Measurements from ENCODE around the gene KRTAP5-1. TPM values are rescaled to one million over a fixed set of nuclear protein-coding genes. Genes with fewer than 3 reads are reported as not detected.
"Not testable (repeated sequence)": the region's sequence is repeated elsewhere in the genome, so short reads cannot be mapped to it uniquely, and the experiment has no call there.

The KRTAP5-1 gene
- total RNA-seq, 2 experiments from 2014 or later, result not detected

DNA sequence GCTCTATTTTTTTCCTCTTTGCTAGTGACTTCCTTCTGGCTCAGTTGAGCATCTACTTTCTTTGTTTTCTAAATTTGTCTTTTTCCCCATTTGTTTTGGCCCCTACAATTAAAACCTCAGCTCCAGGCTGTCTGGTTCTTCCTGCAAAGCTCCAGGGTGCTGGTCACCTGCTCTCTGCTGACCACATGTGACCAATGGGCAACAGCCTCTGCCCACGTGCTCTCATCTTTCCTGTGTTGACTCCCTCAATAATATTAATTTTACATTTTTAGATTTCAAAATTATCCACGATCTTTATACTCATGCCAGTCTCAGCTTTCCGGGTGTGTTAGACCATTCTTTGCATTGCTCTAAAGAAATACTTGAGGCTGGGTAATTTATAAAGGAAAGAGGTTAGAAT lies 13.3 kb upstream of the KRTAP5-1 start:
- intact Hi-C loops (cut with micrococcal nuclease); H3K4me3 Mint-ChIP-seq; DNase-seq; H3K9me3 Mint-ChIP-seq; POLR2A ChIA-PET; H3K36me3 Mint-ChIP-seq; H3K27ac Mint-ChIP-seq: not testable (repeated sequence)
- Mint-ChIP-seq H3K27me3 (peaks cover 23% of the 10 kb centered on the region), H3K4me1 (ENCODE audit: low read depth) (peaks cover 15% of the 10 kb centered on the region)
- CTCF ChIA-PET, result interaction anchor here (6.9 kb wide), 1 partner anchor 21 kb away, joined by 42 read pairs; no protein-coding TSS in a partner anchor

DNA sequence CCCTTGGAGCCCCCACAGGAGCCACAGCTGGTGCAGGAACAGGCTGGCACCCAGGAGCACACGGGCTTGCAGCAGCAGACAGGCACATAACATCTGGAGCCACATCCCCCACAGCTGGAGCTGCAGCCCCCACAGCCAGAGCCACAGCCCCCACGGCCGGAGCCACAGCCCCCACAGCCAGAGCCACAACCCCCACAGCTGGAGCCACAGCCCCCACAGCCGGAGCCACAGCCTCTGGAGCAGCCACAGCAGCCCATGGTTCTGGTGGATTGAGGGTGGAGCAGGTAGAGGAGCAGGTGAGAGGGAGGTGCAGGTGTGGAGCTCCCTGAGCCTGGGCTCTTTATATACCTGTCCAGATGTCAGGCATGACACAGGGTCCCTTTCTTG lies 12.9 kb upstream of the KRTAP5-1 start, which contains the start of gene KRTAP5-2:
Gene KRTAP5-2, minus strand, starts transcription at position 301 of the 387 bp plus-strand sequence. Its CDS starts 44 bp downstream, at position 257.
- H3K27me3 Mint-ChIP-seq, result peaks cover 19% of the 10 kb centered on the region
- POLR2A ChIA-PET, result no interaction called here
- CTCF ChIA-PET, result interaction anchor here (6.9 kb wide), 1 partner anchor 21 kb away, joined by 42 read pairs; no protein-coding TSS in a partner anchor
- no peak for DNase-seq
- H3K4me3 Mint-ChIP-seq, result no peak within 1 kb of the TSS
- H3K4me1 Mint-ChIP-seq (ENCODE audit: low read depth), result peaks cover 15% of the 10 kb centered on the region
- H3K27ac Mint-ChIP-seq, result no peak within 1 kb of the TSS
- intact Hi-C loops (cut with micrococcal nuclease), result no loop called here
- H3K9me3 Mint-ChIP-seq, result no peaks in the 10 kb centered on the region
- no peaks in the 10 kb centered on the region for H3K36me3 Mint-ChIP-seq

DNA sequence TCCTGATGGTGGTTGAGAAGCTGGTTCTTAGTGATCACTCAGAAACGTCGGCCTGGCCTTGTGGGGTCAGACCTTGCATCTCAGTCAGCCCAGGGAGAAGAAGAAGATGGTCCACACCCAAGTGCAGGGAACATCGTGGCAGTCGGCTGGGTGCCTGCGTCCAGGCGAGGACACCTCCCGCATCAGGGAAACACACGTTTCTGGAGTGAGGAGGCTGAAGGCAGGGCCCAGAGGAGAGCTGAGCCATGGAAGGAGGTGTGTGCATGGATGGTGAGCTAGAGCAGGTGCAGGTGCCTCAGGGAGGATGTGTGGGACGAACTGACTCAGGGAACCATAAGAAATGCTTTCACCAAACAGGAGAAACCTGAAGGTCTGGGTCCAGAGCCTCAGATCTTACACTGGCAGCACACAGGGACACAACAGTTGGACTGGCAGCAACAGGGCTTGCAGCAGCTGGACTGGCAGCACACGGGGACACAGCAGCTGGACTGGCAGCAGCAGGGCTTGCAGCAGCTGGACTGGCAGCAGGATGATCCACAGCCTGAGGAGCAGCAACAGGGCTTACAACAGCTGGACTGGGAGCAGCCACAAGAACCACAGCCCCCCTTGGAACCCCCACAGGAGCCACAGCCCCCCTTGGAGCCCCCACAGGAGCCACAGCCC lies 12.4 kb upstream of the KRTAP5-1 start:
- Mint-ChIP-seq H3K4me1 (ENCODE audit: low read depth) (peaks cover 15% of the 10 kb centered on the region), H3K27me3 (peaks cover 17% of the 10 kb centered on the region), H3K27ac (no peak overlapping the region), H3K4me3 (no peak overlapping the region), H3K9me3 (no peaks in the 10 kb centered on the region), H3K36me3 (no peaks in the 10 kb centered on the region)
- CTCF ChIA-PET, result interaction anchor here (6.9 kb wide), 1 partner anchor 20 kb away, joined by 42 read pairs; no protein-coding TSS in a partner anchor
- no peak for DNase-seq
- intact Hi-C loops (cut with micrococcal nuclease), result no loop called here
- POLR2A ChIA-PET, result no interaction called here

DNA sequence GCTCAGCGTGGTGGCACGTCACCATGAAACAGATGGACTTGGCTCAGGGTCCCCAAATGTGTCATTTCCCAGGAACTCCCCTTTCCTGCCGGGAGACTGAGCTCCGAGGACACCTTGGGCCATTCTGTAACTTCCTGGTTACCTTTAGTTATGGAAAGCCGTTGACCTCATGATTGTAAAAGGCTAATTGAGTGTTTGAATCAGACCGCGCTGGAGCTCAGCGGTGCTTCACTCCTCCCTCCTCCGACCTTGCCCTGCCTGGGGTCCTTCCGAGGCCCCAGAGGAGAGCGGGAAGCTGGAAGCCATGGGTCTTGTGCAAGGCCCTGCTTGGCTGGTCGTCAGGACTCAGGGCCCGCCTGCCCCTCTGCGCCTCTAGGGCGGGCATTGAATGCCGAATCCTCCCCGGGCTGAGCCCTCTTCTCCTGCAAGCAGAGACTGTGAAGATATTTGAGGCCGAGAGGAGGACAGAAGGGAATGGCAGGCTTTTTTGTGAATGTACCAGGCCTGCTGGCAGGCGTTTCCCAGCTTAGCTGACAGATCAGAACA lies 11.6 kb upstream of the KRTAP5-1 start:
- H3K36me3 Mint-ChIP-seq; POLR2A ChIA-PET; intact Hi-C loops (cut with micrococcal nuclease); DNase-seq; H3K27ac Mint-ChIP-seq; H3K9me3 Mint-ChIP-seq; H3K4me3 Mint-ChIP-seq: not testable (repeated sequence)
- CTCF ChIA-PET, result interaction anchor here (6.9 kb wide), 1 partner anchor 19 kb away, joined by 42 read pairs; no protein-coding TSS in a partner anchor
- H3K4me1 Mint-ChIP-seq (ENCODE audit: low read depth), result peaks cover 15% of the 10 kb centered on the region
- peaks cover 16% of the 10 kb centered on the region for H3K27me3 Mint-ChIP-seq

DNA sequence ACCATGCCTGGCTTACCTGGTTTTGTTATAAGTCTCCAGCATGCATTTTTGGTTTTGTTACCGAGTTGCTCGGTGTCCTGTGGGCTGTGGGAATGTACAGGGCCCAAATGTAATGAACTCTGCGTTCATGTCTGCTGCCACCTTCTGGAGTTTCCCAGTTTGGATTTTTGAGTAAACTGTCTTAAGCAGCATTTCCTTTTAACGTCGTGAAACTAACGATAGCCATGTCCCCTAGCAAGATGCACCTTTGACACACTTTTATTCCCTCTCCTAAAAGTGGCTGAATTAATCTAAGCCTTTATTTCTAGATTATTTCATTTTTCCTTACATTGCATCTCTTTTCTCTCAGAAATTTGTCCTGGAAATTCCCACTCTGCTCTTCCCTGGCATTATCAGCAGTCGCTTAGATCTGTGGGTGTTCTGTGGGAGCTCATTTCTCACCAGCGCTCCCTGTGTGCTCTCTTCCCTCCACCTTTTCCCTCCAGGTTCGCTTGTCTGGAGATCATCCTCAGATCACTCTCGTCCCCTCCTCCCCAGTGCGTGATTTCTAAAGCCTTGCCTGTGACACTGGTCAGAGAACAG lies 11.0 kb upstream of the KRTAP5-1 start:
- H3K4me1 Mint-ChIP-seq (ENCODE audit: low read depth), result peaks cover 15% of the 10 kb centered on the region
- H3K36me3 Mint-ChIP-seq; intact Hi-C loops (cut with micrococcal nuclease); H3K4me3 Mint-ChIP-seq; H3K27ac Mint-ChIP-seq; POLR2A ChIA-PET; DNase-seq; H3K9me3 Mint-ChIP-seq: not testable (repeated sequence)
- peaks cover 16% of the 10 kb centered on the region for H3K27me3 Mint-ChIP-seq
- CTCF ChIA-PET, result interaction anchor here (0.9 to 6.9 kb wide), 12 partner anchors 9 to 107 kb away, joined by 3 to 42 read pairs (median 4); partner anchors contain the start of genes KRTAP5-3 and KRTAP5-5

DNA sequence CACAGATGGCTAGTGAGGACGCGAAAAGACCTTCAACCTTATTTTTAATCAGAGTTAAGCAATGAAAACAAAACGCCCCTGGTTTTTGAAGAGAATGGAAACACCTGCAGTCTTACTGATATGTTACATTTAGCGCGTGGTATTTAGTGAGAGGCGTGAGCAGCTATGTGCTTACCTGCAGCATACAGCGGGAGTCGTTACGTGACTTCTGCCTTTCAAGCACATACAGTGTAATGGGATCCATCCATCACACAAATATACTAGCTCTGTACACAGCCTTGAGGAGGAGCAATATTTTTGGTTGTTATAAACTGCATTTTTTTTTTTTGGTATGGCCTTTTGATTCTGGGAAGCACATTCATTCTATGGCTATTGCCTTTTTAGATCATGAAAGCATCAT lies 7.5 kb upstream of the KRTAP5-1 start:
- H3K36me3 Mint-ChIP-seq, result peaks cover 3% of the 10 kb centered on the region
- intact Hi-C loops (cut with micrococcal nuclease), result no loop called here
- CTCF ChIA-PET, result interaction anchor here (6.9 kb wide), 1 partner anchor 15 kb away, joined by 42 read pairs; no protein-coding TSS in a partner anchor

DNA sequence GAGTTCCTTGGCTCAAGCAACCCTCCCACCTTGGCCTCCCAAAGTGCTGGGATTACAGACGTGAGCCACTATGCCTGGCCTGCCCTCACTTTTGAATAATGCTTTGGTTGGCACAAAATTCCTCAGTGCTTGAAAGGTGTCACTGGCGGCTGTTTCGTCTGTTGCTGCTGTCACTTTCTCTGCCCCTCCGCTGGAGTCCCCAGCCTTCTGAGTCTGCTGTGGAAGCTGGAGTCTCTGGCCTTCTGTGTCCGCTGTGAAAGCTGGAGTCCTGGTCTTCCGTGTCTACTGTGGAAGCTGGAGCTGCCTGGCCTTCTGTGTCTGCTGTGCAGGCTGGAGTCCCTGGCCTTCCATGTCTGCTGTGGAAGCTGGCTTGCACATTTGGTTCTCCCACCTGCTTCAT lies 4.9 kb upstream of the KRTAP5-1 start:
- CTCF ChIA-PET, result interaction anchor here (1.0 to 2.9 kb wide), 3 partner anchors 16 to 63 kb away, joined by 3 to 32 read pairs (median 8); no protein-coding TSS in a partner anchor
- Mint-ChIP-seq H3K9me3 (no peaks in the 10 kb centered on the region), H3K4me3 (no peak overlapping the region), H3K4me1 (ENCODE audit: low read depth) (peaks cover 14% of the 10 kb centered on the region), H3K27ac (no peak overlapping the region), H3K36me3 (peaks cover 3% of the 10 kb centered on the region), H3K27me3 (peaks cover 2% of the 10 kb centered on the region)
- intact Hi-C loops (cut with micrococcal nuclease), result loop anchor here (5.0 kb wide), 1 partner anchor 37 kb away; the partner anchor contains the start of gene KRTAP5-5
- no peak for DNase-seq
- POLR2A ChIA-PET, result interaction anchor here (1.5 kb wide), 1 partner anchor 15 kb away, joined by 4 read pairs; no protein-coding TSS in a partner anchor

More for the DNA sequence above, 7.5 kb upstream of the KRTAP5-1 start:
- DNase-seq, result no peak
- Mint-ChIP-seq H3K4me1 (ENCODE audit: low read depth) (peaks cover 22% of the 10 kb centered on the region), H3K4me3 (no peak overlapping the region), H3K27me3 (peaks cover 7% of the 10 kb centered on the region), H3K9me3 (no peaks in the 10 kb centered on the region), H3K27ac (no peak overlapping the region)
- POLR2A ChIA-PET, result no interaction called here

DNA sequence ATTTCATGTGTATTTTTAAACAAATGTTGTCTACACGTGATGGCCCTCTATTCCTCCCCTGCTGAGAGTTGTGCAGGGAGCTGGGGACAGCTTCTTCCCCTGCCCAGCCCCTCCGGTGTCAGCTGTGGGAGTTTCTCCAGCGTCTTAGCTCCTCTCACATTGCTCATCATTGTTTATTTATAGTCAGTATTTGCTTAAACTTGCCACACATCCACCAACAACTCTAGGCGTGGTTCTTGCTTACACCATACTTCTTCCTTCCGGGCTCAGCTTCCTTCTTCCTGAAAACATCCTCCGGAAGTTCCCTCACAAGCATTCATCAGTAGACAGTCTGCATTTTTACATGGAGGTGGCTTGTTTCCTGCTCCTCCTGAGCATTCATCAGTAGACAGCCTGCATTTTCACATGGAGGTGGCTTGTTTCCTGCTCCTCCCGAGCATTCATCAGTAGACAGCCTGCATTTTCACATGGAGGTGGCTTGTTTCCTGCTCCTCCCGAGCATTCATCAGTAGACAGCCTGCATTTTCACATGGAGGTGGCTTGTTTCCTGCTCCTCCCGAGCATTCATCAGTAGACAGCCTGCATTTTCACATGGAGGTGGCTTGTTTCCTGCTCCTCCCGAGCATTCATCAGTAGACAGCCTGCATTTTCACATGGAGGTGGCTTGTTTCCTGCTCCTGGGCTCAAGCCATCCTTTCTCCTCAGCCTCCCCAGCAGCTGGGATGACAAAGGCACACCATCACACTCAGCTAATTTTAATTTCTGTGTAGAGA lies 4.3 kb upstream of the KRTAP5-1 start:
- intact Hi-C loops (cut with micrococcal nuclease), result loop anchor here (5.0 kb wide), 1 partner anchor 38 kb away; the partner anchor contains the start of gene KRTAP5-5
- peak; percentile 28 for DNase-seq
- H3K27ac Mint-ChIP-seq, result peak overlapping the region; percentile 66
- H3K4me1 Mint-ChIP-seq (ENCODE audit: low read depth), result peaks cover 15% of the 10 kb centered on the region
- ChIA-PET CTCF (interaction anchor here (0.7 to 2.9 kb wide), 7 partner anchors 11 to 64 kb away, joined by 3 to 32 read pairs (median 4); no protein-coding TSS in a partner anchor), POLR2A (interaction anchor here (1.5 kb wide), 1 partner anchor 15 kb away, joined by 4 read pairs; no protein-coding TSS in a partner anchor)
- H3K9me3 Mint-ChIP-seq, H3K36me3 Mint-ChIP-seq, H3K27me3 Mint-ChIP-seq: not testable (repeated sequence)
- peak overlapping the region; percentile 36 for H3K4me3 Mint-ChIP-seq

DNA sequence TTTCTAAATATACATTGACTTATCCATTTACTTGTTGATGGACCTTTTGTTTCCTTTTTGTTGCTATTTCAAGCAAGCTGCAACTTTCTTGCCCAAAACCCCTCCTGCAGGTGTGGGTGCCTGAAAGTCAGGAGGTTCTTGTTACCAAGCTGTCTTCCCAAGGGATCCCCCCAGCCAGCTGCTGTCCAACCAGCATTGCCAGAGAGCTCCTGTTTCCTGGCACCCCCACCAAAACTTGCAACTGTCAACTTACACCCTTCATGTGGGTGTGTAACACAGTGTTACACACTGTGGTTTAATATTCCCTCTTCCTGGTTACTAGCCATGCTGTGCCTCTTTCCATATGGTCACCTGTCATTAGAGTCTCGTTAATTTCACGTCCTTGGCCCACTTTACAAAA lies 1.6 kb upstream of the KRTAP5-1 start:
- POLR2A ChIA-PET, result no interaction called here
- no peak for DNase-seq
- no peak overlapping the region for H3K4me3 Mint-ChIP-seq
- H3K27ac Mint-ChIP-seq, result no peak overlapping the region
- CTCF ChIA-PET, result interaction anchor here (1.1 to 1.4 kb wide), 2 partner anchors 9 to 12 kb away, joined by 5 to 6 read pairs; no protein-coding TSS in a partner anchor
- peaks cover 3% of the 10 kb centered on the region for H3K36me3 Mint-ChIP-seq
- H3K27me3 Mint-ChIP-seq, result peaks cover 2% of the 10 kb centered on the region
- H3K9me3 Mint-ChIP-seq, result no peaks in the 10 kb centered on the region
- intact Hi-C loops (cut with micrococcal nuclease), result loop anchor here (5.0 kb wide), 1 partner anchor 41 kb away; the partner anchor contains the start of gene KRTAP5-5
- H3K4me1 Mint-ChIP-seq (ENCODE audit: low read depth), result peaks cover 21% of the 10 kb centered on the region

DNA sequence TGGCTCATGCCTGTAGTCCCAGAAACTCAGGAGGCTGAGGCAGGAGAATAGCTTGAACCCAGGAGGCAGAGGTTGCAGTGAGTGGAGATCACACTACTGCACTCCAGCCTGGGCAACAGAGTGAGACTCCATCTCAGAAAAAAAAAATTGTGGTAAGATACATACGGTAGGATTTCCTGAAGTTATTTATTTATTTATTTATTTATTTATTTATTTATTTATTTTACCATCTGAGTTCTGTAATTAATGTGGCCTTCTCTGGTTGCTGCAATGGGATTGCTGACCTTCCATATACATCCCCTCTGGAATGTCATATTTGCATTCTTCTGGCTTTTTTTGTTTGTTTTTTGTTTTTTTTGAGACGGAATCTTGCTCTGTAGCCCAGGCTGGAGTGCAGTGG lies 2.2 kb downstream of the KRTAP5-1 start:
- POLR2A ChIA-PET; H3K36me3 Mint-ChIP-seq; intact Hi-C loops (cut with micrococcal nuclease); DNase-seq; H3K4me3 Mint-ChIP-seq; H3K9me3 Mint-ChIP-seq; H3K4me1 Mint-ChIP-seq (ENCODE audit: low read depth); H3K27me3 Mint-ChIP-seq; H3K27ac Mint-ChIP-seq: not testable (repeated sequence)
- CTCF ChIA-PET, result interaction anchor here (1.5 kb wide), 1 partner anchor 36 kb away, joined by 5 read pairs; no protein-coding TSS in a partner anchor

DNA sequence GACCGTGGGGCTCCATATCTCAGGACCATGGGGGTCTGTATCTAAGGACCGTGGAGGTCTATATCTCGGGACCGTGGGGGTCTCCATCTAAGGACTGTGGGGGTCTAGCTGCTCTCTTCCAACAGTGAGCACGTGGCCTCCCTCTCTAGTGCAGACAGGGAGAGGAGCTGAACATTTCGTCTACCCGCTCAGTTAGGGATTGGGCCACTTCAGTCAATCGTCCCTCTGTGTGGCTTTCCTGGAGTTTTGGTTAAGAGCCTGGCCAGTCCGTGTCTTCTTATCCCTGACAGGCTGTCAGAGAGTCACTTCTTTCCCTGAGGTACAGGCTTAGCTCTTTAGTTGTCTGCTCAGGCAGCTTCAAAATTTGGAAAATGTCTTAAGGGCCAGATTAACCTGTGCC lies 3.1 kb downstream of the KRTAP5-1 start:
- no peak for DNase-seq
- peaks cover 7% of the 10 kb centered on the region for H3K9me3 Mint-ChIP-seq
- H3K27ac Mint-ChIP-seq, result no peak overlapping the region
- peaks cover 7% of the 10 kb centered on the region for H3K4me1 Mint-ChIP-seq (ENCODE audit: low read depth)
- intact Hi-C loops (cut with micrococcal nuclease), result no loop called here
- ChIA-PET CTCF (interaction anchor here (1.1 to 1.5 kb wide), 2 partner anchors 13 to 35 kb away, joined by 5 read pairs; no protein-coding TSS in a partner anchor), POLR2A (interaction anchor here (0.6 kb wide), 1 partner anchor 12 kb away, joined by 3 read pairs; no protein-coding TSS in a partner anchor)
- peaks cover 2% of the 10 kb centered on the region for H3K27me3 Mint-ChIP-seq
- no peak overlapping the region for H3K4me3 Mint-ChIP-seq
- H3K36me3 Mint-ChIP-seq, result peaks cover 4% of the 10 kb centered on the region

All from activated CD4-positive, alpha-beta memory T cell treated with anti-CD3 and anti-CD28 coated beads for 36 hours (primary cell).